ENCODE data around the gene ACSS3. TPM values are rescaled to one million over a fixed set of nuclear protein-coding genes. Genes with fewer than 3 reads are reported as not detected.

The ACSS3 gene
- total RNA-seq, 3 donors from 2014 or later: 0.69 to 6.4 (median 1.9) TPM

DNA sequence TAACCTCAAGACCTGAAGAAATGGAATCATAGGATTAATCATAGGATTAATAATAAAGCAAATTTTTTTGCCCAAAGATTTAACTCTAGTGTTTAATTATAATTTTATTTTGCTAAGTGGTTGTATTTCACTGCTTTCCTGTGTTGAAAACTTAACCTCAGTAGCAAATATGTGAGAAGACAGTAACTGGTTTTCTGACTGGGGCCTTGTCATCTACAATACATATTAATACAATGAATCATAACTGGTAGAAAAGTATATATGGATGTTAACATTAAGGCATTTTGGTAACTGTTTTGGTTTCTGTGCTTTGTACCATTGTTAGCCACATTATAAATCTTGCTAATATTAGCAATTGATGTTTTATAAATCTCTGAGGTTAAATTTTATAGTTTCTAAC lies 92.2 kb downstream of the ACSS3 start:
- TF ChIP-seq CTCF (IDR thresholded peaks at IDR 0.05): no peak
- no peak for DNase-seq
- intact Hi-C loops (cut with DNase I, micrococcal nuclease): no loop called here
- H3K36me3 ChIP-seq (ENCODE audit: low read depth): no peaks in the 10 kb centered on the region
- H3K4me1 ChIP-seq (ENCODE audit: low read depth): no peaks in the 10 kb centered on the region
- no peak overlapping the region for H3K4me3 ChIP-seq
- H3K9me3 ChIP-seq: no peaks in the 10 kb centered on the region
- no peak for ATAC-seq

DNA sequence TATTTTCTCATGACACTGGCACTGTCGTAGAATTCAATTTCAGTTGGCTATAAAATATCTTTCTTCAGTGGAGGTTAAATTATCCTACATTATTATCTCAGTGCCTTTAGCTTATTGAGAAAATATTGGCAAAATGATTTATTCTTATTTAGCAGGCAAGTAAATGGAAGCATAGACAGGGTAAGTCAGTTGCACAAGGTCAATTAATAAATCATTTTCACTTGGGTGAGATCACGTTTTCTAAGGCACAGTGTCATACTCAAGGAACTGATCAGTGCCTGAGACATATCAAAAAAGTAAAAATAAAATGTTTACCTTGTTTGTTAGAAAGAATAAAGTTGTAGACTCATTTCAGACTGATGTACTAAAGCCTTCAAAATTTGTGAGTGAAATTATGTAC lies 95.0 kb downstream of the ACSS3 start:
- no peak for TF ChIP-seq CTCF (IDR thresholded peaks at IDR 0.05)
- no peak for ATAC-seq
- intact Hi-C loops (cut with DNase I, micrococcal nuclease): no loop called here
- Histone ChIP-seq H3K4me3 (no peak overlapping the region), H3K4me1 (ENCODE audit: low read depth) (no peaks in the 10 kb centered on the region), H3K36me3 (ENCODE audit: low read depth) (no peaks in the 10 kb centered on the region), H3K9me3 (peaks cover 8% of the 10 kb centered on the region)
- DNase-seq: no peak

DNA sequence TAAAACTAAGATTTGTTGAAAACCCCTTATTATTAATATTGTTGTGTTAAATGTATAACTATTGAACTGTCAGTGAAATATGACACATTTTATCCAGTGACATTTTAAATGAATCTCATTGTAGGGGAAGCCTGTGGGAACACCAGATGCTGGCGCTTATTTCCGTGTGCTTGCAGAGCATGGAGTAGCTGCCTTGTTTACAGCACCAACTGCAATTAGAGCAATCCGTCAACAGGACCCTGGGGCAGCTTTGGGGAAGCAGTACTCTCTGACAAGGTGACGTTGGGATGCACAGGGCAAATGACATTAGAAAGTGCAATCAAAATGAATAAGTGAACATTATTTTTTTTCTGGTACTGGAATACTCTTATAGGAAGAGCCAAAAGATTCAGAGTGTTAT lies 96.8 kb downstream of the ACSS3 start:
- TF ChIP-seq CTCF (IDR thresholded peaks at IDR 0.05): no peak
- no peak for DNase-seq
- peaks cover 8% of the 10 kb centered on the region for H3K9me3 ChIP-seq
- H3K4me1 ChIP-seq (ENCODE audit: low read depth): no peaks in the 10 kb centered on the region
- ATAC-seq: no peak
- H3K4me3 ChIP-seq: no peak overlapping the region
- H3K36me3 ChIP-seq (ENCODE audit: low read depth): no peaks in the 10 kb centered on the region
- intact Hi-C loops (cut with DNase I, micrococcal nuclease): no loop called here

- intact Hi-C loops (cut with DNase I, micrococcal nuclease): no loop called here
Observed at GRCh38 chr12:81176796-81177195, 98.9 kb downstream of the ACSS3 start.

DNA sequence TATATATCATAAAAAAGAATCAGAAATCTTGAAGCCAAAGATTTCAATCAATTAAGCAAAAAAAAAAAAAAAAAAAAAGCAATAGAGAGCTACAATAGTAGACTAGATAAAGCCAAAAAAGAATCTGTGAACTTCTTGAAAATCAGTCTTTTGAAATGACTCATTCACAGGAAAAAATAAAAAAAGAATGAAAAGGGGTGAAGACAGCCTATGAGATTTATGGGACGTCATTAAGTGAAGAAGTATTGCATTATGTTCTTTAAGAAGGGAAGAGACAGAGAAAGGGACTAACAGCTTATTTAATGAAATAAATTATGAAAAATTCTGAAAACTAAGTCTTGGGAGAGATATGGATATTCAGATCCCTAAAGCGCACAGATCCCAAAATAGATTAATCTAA lies 103.8 kb downstream of the ACSS3 start:
- no peaks in the 10 kb centered on the region for H3K36me3 ChIP-seq (ENCODE audit: low read depth)
- no peak for TF ChIP-seq CTCF (IDR thresholded peaks at IDR 0.05)
- intact Hi-C loops (cut with DNase I, micrococcal nuclease): no loop called here
- DNase-seq (no peak), ATAC-seq (no peak)
- no peak overlapping the region for H3K4me3 ChIP-seq
- no peaks in the 10 kb centered on the region for H3K4me1 ChIP-seq (ENCODE audit: low read depth)
- peaks cover 7% of the 10 kb centered on the region for H3K9me3 ChIP-seq

More at GRCh38 chr12:81176796-81177195, 98.9 kb downstream of the ACSS3 start:
- ATAC-seq: no peak
- no peaks in the 10 kb centered on the region for H3K36me3 ChIP-seq (ENCODE audit: low read depth)
- TF ChIP-seq CTCF (IDR thresholded peaks at IDR 0.05): no peak
- no peaks in the 10 kb centered on the region for H3K4me1 ChIP-seq (ENCODE audit: low read depth)
- peaks cover 8% of the 10 kb centered on the region for H3K9me3 ChIP-seq
- no peak for DNase-seq
- H3K4me3 ChIP-seq: no peak overlapping the region

DNA sequence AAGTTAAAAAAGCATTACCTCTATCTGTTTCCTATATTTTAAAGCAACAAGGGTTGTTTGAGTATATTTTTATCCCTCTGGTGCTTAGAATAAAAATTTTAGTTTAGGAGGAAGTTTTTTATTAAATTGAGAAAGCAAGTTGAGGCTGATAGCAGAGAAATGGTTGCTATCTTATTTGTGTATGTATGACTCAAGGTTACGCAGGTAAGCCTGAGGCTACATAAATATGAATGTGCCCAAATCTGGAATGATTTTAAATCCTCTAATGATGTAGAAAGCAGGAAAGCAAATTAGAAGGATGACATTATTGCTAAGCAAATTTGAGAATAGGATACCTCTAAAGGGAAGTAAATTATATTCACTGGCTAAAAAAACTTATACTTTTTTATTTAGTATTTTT lies 109.8 kb downstream of the ACSS3 start:
- TF ChIP-seq CTCF (IDR thresholded peaks at IDR 0.05): no peak
- ATAC-seq (no peak), DNase-seq (no peak)
- Histone ChIP-seq H3K4me1 (ENCODE audit: low read depth) (no peaks in the 10 kb centered on the region), H3K9me3 (no peaks in the 10 kb centered on the region), H3K4me3 (no peak overlapping the region), H3K36me3 (ENCODE audit: low read depth) (no peaks in the 10 kb centered on the region)
- intact Hi-C loops (cut with DNase I, micrococcal nuclease): no loop called here
